ENCODE measurements around the gene OR52K1.
"Not testable (repeated sequence)": the region's sequence is repeated elsewhere in the genome, so short reads cannot be mapped to it uniquely, and the experiment has no call there.

OR52K1 gene
- total RNA-seq: 0 reads per million in 4 donors

GRCh38 chr11:4482445-4482844, at the start of gene OR52K1:
Gene OR52K1, plus strand, starts transcription at chr11:4482646. Its CDS starts 6,255 bp downstream, at chr11:4488901.
- no peak for DNase-seq

GRCh38 chr11:4433856-4434255, 48.6 kb upstream of the OR52K1 start:
- DNase-seq: no peak

GRCh38 chr11:4436411-4436810, 46.0 kb upstream of the OR52K1 start:
- DNase-seq: no peak

GRCh38 chr11:4441515-4441914, 40.9 kb upstream of the OR52K1 start:
- no peak for DNase-seq

GRCh38 chr11:4443232-4443891, 39.1 kb upstream of the OR52K1 start:
- no peak for DNase-seq

GRCh38 chr11:4448995-4449394, 33.5 kb upstream of the OR52K1 start, which contains the start of gene OR52K2:
Gene OR52K2, plus strand, starts transcription at chr11:4449295. Its CDS starts 45 bp downstream, at chr11:4449340.
- no peak for DNase-seq

GRCh38 chr11:4453118-4453517, 29.3 kb upstream of the OR52K1 start:
- DNase-seq: no peak

- no peak for DNase-seq
Measured at GRCh38 chr11:4454021-4454420, 28.4 kb upstream of the OR52K1 start.

GRCh38 chr11:4455419-4455818, 27.0 kb upstream of the OR52K1 start:
- DNase-seq: no peak

- DNase-seq: peak in 1 of 5 donors; percentile 8
Measured at GRCh38 chr11:4459500-4459899, 22.9 kb upstream of the OR52K1 start.

GRCh38 chr11:4460151-4460550, 22.3 kb upstream of the OR52K1 start:
- no peak for DNase-seq

- DNase-seq: no peak
Measured at GRCh38 chr11:4464216-4465159, 18.0 kb upstream of the OR52K1 start.

GRCh38 chr11:4465407-4465806, 17.0 kb upstream of the OR52K1 start:
- no peak for DNase-seq

GRCh38 chr11:4466131-4466870, 16.1 kb upstream of the OR52K1 start:
- no peak for DNase-seq

GRCh38 chr11:4466871-4467442, 15.5 kb upstream of the OR52K1 start:
- no peak for DNase-seq

GRCh38 chr11:4467811-4468606, 14.4 kb upstream of the OR52K1 start:
- no peak for DNase-seq

- no peak for DNase-seq
Measured at GRCh38 chr11:4479644-4480043, 2.8 kb upstream of the OR52K1 start.

GRCh38 chr11:4480577-4481239, 1.7 kb upstream of the OR52K1 start:
- DNase-seq: no peak

- no peak for DNase-seq
Measured at GRCh38 chr11:4481240-4481582, 1.2 kb upstream of the OR52K1 start.

GRCh38 chr11:4484310-4484709, 1.9 kb downstream of the OR52K1 start:
- DNase-seq: no peak

- DNase-seq: not testable (repeated sequence)
Measured at GRCh38 chr11:4491405-4491804, 9.0 kb downstream of the OR52K1 start.
